Activated CD8-positive, alpha-beta memory T cell treated with anti-CD3 and anti-CD28 coated beads, Interleukin-2, amount 50 U/mL, for 48 hours (primary cell): ENCODE data around the gene UBE2R2.
"Not testable (repeated sequence)": the region's sequence is repeated elsewhere in the genome, so short reads cannot be mapped to it uniquely, and the experiment has no call there.

Experiments used
- DNase-seq: peaks from one replicate; pipeline ENCODE4 v3.0.0-alpha.2; 2020

UBE2R2 gene

GRCh38 chr9:33843312-33843961 is 26.5 kb downstream of the UBE2R2 start:
- DNase-seq = no peak

DNA sequence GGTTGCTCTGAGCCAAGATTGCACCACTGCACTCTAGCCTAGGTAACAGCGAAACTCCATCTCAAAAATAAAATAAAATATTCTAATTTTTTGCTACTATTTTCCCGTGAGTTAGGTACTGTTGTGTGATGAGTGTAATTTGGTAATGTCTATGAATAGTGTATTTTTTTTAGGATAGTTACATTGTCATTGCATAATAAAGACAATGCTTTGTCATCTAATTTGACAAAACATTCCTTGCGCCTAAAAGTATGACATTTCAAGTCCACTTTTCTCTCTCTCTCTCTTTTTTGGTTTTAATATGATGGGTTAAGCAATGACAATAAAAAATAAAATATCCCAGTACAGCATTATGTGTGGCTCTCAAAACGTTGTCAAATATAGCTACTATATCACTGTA is 29.3 kb downstream of the UBE2R2 start:
- no peak for DNase-seq

DNA sequence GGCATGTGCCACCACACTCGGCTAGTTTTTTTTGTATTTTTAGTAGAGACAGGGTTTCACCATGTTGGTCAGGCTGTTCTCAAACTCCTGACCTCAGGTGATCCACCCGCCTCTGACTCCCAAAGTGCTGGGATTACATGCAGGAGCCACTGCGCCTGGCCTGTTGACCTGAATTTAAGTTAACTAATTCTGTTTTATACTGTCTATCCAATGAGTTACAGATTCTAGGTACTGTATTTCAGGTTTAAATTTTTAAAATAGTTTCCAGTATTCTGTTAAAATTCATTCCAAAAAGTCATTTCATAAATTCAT is 30.9 kb downstream of the UBE2R2 start:
- DNase-seq = not testable (repeated sequence)

GRCh38 chr9:33850267-33850629 is 33.3 kb downstream of the UBE2R2 start:
- no peak for DNase-seq

DNA sequence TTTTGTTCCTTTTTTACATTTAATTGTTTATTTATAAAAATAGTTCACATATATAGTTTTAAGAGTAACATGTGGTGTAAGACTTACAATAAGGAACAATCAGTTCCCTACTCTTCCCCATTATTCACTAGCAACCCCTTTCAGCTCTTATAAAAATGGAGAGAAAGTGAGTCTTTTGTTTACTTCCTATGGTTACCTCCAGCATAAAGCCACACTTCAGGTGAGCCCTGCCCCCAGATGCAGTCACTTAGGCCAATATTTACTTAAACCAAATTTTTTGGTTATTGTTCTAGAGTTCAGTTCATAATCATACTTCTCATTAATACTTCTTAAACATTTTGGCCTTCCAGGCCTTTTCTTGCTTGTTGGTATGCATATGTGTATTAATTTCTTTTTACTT is 33.7 kb downstream of the UBE2R2 start:
- DNase-seq = no peak

DNA sequence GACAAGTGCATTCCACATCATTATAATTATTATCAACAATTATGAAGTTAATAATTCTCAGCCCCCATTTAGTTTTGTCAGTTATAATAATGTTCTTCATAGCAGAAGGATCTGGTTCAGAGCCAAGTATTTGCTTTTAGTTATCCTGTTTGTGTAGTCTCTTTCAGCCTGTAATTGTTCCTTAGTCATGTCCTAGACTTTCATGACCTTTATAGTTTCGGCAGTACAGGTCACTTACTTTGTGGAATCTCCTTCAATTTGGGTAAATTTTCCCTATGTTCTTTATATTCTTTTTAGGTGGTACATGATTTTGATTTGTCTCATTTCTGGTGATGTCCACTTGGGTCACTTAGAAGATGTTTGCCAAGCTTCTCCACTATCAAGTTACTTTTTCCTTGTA is 34.3 kb downstream of the UBE2R2 start:
- no peak for DNase-seq

GRCh38 chr9:33852216-33852826 is 35.4 kb downstream of the UBE2R2 start:
- DNase-seq = no peak

DNA sequence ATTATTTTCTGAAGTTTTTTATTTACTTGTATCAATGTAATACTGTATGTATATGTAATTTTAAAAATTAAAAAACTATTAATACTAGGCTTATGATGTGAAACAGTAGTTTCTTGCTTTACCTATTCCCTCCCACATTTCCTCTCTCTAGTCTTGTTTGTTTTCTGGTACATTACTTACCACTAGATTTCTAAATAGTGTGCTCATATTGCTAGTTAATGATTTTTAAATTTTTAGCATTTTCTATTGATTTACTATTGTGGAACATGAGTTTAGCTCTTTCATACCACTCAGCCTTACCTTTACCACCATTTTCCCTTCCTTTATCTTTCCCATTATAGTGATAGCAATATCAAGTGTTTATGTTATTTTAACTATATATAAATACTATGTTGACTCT is 39.3 kb downstream of the UBE2R2 start:
- no peak for DNase-seq

DNA sequence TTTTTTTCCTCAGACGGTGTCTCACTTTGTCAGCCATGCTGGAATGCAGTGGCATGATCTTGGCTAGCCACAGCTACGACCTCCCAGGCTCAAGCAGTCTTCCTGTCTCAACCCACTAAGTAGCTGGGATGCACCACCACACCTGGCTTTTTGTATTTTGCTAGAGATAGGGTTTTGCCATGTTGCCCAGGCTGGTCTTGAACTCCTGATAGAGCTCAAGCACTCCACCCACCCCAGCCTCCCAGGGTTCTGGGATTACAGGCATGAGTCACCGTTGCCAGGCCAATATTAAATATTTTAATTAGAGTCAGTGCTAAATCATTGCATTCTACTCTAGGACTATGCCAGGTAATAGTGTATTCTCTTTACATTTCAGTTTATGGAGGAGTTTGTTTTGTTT is 41.5 kb downstream of the UBE2R2 start:
- no peak for DNase-seq

DNA sequence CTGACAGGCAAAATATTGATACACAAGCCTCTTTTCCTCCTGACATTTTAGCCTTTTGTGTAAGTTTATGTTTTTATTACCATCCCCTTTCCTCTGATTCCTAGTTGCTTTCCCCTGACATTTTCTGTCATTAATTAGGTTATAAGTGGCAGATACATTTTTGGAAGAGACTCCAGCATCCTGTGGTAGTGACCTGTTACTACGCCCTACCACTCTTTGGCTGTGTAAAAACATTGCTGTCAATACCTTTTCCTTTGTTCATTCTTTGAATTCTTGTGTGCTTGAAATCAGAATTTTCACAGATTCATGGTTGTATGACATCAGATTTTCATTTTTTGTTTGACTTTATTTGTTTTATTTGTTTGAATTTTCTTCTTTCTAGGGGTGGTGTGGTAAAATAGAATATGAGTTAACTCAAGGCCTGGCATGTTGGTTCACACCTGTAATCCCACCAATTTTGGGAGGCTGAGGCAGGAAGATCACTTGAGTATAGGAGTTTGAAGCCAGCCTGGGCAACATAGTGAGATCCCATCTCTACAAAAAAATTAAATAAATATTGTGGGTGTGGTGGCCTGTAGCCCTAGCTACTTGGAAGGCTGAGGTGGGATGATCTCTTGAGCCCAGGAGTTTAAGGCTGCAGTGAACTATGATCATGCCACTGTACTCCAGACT is 43.4 kb downstream of the UBE2R2 start:
- no peak for DNase-seq

DNA sequence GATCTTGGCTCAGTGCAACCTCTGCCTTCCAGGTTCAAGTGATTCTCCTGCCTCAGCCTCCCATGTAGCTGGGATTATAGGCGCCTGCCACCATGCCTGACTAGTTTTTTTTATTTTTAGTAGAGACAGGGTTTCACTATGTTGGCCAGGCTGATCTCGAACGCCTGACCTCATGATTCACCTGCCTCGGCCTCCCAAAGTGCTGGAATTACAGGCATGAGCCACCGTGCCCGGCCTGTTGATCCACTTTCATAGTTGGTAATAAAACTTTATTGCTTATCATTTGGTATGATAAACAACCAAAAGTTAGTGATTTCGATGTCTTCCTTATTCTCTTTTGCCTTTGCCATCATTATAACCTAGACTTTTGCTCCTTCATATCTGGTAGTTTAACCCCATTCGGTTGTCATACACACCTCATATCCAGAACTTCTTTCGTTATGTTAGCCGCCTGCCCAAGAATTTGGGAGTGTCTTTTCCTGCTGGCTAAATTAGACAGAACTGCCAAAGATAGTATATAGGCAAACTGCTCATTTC is 45.0 kb downstream of the UBE2R2 start:
- no peak for DNase-seq

GRCh38 chr9:33863027-33863426 is 46.1 kb downstream of the UBE2R2 start:
- DNase-seq = not testable (repeated sequence)

DNA sequence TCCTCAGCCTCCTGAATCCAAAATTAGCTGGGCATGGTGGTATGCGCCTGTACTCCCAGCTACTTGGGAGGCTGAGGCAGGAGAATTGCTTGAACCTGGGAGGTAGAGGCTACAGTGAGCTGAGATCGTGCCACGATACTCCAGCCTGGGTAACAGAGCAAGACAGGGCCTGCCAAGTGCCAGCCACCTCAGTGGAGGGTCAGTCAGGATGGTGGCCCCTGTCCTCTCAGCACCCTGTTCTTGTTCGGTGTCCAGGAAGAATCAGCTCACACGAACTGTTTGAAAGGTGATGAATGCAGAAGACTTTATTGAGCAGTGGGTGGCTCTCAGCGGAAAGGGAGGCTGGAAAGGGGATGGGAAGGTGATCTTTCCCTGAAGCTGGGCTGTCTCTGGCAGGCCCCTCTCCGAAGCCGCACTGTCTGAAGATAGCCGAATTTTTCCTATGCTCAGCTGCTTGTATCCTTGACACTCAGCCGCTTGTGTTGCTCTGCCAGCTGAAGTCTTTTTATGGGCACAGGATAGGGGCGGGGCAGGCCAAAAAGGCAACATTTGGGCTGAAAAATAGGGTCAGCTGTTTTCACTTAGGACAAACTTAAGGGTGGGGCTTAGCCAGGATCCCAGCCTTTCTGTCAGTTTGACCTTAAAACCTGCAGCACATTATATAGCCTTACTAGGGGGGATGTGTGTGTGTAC is 50.9 kb downstream of the UBE2R2 start:
- DNase-seq = no peak

GRCh38 chr9:33868440-33868973 is 51.5 kb downstream of the UBE2R2 start:
- DNase-seq = no peak

DNA sequence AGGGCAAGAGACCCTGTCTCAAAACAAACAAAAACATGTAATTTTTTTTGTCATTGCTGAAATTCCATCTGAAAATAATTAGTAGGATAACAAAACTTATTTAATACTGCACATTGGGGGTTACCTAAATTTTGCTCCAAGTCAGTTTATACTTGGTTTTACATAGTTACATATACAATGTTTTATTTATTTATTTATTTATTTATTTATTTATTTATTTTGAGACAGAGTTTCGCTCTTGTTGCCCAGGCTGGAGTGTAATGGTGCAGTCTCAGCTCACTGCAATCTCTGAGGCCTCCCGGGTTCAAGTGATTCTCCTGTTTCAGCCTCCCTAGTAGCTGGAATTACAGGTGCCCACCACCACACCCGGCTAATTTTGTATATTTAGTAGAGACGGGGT is 52.3 kb downstream of the UBE2R2 start:
- DNase-seq = not testable (repeated sequence)

DNA sequence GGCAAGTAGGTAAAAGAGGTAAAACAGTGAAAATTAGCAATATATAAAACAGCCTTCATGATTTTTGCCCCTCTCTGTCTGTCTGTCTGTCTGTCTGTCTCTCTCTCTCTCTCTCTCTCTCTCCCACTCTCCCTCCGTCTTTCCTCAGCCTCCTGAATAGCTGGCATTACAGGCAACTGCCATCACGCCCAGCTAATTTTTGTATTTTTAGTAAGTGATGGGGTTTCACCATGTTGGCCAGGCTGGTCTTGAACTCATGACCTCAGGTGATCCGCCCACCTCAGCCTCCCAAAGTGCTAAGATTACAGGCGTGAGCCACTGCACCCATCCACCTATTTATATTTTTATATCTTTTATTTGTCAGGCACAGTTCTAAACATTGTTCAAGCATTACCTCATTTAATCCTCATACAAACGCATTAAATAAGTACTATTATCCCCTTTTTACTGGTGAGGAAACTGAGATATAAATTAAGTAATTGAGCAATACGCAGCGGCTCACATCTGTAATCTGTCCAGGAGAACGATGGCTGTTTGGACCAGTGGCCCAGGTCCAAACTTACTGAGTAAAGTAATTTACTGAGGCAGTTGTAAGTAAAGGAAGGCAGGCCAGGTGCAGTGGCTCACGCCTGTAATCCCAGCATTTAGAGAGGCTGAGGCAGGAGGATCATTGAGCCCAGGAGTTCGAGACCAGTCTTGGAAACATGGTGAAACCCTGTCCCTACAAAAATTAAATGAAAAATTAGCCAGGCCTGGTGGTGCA is 60.9 kb downstream of the UBE2R2 start:
- DNase-seq = no peak

- no peak for DNase-seq
Observed at GRCh38 chr9:33878691-33879366, 61.9 kb downstream of the UBE2R2 start.

GRCh38 chr9:33880211-33881089 is 63.5 kb downstream of the UBE2R2 start:
- DNase-seq = no peak

- DNase-seq = no peak
Observed at GRCh38 chr9:33881635-33882034, 64.7 kb downstream of the UBE2R2 start.

DNA sequence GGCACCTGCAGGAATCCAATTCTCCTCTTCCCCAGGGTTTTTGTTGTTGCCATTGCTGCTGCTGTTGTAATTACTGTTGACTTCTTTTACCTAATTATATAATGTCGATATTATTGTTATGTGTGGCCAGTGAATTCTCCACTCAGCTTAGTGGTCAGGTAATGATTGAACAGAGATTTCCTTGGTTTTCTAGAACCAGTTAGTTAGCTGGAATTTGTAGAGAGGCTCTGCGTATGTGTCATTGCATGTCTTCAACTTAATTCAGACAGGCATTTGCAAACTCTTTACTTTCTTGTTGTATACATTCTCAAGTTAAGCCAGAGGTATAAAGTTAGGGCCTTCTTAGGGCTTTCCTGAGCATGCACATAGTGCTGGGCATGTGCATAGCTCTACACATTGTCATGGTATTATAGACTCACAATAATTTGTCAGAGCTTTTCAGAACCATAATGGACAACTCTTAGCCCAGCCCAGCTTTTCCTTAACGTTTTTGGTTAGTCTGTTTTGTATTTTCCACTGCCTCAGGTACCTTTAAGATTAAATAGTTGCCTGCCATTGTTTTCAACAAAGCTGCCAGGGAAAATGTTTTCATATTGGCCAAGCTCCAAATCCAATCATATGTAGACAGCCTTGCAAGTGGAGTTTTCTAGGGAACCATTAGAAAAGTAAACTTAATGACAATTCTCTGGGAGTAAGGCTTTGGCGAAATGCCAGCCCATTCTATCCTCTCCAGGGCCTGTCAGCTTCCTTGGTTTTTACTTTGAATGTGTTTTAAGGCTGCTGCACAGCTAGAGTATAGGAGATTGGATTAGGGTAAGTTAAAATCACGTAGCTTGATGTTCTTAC is 68.1 kb downstream of the UBE2R2 start:
- DNase-seq = no peak
